Measurements from ENCODE around the gene KNCN.

GRCh38 chr1:46543761-46544560 lies 7.5 kb downstream of the KNCN start:
- no peak for TF ChIP-seq FOXK2 (IDR thresholded peaks at IDR 0.05)
- no peak for TF ChIP-seq SUZ12 (IDR thresholded peaks at IDR 0.05)
- TF ChIP-seq BHLHE40 (IDR thresholded peaks at IDR 0.05; ENCODE audit: borderline replicate concordance), result no peak
- no peak for TF ChIP-seq ARNT (IDR thresholded peaks at IDR 0.05)
- no peak for TF ChIP-seq CTBP1 (IDR thresholded peaks at IDR 0.05; ENCODE audit: borderline replicate concordance)
- TF ChIP-seq NFRKB (IDR thresholded peaks at IDR 0.05), result no peak
- no peak for TF ChIP-seq L3MBTL2 (conservative IDR thresholded peaks at IDR 0.05)
- TF ChIP-seq FOXM1 (IDR thresholded peaks at IDR 0.05; ENCODE audit: borderline replicate concordance), result no peak
- no peak for TF ChIP-seq ELF4 (IDR thresholded peaks at IDR 0.05)
- no peak for TF ChIP-seq FOXA1 (IDR thresholded peaks at IDR 0.05)
- no peak for TF ChIP-seq SP1 (IDR thresholded peaks at IDR 0.05)
- TF ChIP-seq LEF1 (IDR thresholded peaks at IDR 0.05; ENCODE audit: borderline replicate concordance), result no peak
- TF ChIP-seq PKNOX1 (IDR thresholded peaks at IDR 0.05), result no peak

All from HEK293T (cell line).